GM11168 (cell line): ENCODE data around the gene EEF2KMT.
"Not testable (repeated sequence)": the region's sequence is repeated elsewhere in the genome, so short reads cannot be mapped to it uniquely, and the experiment has no call there.

ENCODE experiments used
- in situ Hi-C: fragments of 300-500 bp; cut with MboI; formaldehyde crosslinking; loops from one replicate; pipeline ENCODE4 v1.12.0; 2022; ENCODE audit warnings: low sequenced_read_pairs; ENCODE audit not compliant: unreplicated experiment

EEF2KMT gene, protein sequence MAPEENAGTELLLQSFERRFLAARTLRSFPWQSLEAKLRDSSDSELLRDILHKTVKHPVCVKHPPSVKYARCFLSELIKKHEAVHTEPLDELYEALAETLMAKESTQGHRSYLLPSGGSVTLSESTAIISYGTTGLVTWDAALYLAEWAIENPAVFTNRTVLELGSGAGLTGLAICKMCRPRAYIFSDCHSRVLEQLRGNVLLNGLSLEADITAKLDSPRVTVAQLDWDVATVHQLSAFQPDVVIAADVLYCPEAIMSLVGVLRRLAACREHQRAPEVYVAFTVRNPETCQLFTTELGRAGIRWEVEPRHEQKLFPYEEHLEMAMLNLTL

GRCh38 chr16:5097470-5098220, at the start of gene EEF2KMT:
EEF2KMT (minus strand) TSS chr16:5097795; CDS start chr16:5097739, 56 bp downstream.
- in situ Hi-C loops: not testable (repeated sequence)

- in situ Hi-C loops: not testable (repeated sequence)
Observed at GRCh38 chr16:5144621-5144956, 47.0 kb upstream of the EEF2KMT start.

DNA sequence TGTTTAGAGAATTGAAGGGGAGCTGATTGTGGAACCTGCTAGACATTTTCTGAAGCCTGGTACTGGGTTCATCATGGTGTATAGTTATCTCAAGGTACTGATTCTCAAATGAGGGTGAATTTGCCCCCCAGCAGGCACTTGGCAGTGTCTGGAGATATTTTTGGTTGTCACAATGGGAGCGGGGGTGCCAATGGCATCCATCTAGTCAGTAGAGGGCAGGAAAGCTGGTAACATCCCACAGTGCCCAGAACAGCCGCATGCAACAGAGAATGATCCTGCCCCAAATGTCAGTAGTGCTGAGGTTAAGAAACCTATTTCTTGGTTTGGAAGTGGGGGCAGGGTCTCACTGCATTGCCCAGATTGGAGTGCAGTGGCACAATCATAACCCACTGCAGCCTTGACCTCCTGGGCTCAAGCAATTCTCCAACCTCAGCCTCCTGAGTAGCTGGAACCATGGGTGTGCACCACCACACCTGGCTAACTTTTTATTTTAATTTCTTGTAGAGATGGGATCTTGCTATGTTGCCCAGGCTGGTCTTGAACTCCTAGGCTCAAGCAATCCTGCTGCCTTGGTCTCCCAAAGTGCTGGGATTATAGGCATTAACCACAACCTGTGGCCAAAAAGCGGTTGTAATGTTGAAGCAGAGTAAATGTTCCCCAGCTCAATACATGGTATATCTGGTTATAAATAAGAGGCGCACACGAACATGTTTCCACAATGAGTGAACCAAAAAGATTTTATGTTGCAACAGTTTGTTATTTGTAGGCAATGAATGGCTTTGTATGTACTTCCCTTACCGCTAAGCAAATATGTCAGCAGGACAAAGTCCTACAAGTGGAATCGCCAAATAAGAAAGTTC, 46.4 kb upstream of the EEF2KMT start:
- in situ Hi-C loops: no loop called here

- in situ Hi-C loops: not testable (repeated sequence)
Observed at GRCh38 chr16:5140151-5140550, 42.6 kb upstream of the EEF2KMT start.

DNA sequence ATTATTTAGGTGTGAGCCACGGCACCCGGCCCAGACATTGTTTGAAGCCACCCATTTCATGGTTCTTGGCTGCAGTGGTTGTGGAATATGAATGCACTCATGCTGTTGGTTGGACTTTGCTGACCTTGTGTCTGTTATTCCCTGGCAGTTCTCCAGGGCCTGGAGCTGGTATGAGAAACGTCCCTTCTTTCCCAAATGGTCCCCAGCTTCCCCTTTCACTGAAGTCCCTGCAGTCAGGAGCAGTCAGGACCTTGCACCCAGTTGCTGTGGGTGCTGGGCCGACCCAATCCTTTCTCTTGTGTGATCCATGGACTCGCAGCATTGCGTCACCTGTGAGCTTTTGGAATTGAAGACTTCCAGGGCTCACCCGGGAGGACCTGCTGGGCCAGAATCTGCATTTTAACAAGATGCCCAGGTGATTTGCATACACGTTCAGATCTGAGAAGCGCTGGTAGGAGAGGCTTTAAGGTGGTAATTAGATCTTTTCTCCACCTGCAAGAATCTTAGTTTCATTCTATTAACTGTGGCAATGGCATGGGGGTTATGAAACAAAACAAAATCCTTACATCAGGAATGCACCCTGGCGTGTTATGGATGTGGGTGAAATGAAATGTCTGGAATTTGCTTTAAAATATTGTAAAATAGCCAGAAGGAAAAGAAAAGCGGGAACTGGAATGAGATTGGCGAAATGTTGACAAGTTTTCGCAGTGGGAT, 37.3 kb upstream of the EEF2KMT start:
- in situ Hi-C loops: not testable (repeated sequence)

DNA sequence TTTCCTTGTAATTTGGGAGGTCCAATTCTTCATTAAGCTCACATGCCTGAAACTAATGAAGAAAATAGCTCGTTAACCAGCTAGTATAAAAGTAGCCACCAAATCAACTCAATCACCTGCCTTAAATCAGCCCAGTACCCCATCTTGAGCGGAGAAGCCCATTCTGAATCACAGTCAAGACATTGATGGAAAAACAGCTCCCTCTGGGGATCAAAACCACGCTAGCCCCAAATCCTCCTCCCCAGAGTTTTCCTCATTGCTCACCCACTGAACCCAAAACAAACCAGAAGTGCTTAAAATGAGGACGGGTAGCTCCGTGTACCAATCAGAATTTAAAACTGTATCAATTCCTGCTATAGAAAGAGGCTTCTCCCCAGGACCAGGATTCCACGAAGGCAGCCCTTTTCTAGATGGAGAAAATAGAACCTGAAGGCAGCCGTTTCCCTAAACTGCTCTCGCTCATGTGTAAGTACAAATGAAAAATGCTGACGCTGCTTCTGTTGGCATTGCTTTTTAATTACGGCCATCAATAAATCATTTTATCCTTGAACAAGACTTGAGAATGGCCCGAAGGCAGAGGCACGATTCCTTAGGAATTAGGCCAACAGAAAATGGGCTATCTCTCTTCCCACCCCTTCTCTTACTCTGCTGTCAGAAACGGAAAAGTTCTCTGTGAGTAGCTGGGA, 35.5 kb upstream of the EEF2KMT start:
- in situ Hi-C loops: not testable (repeated sequence)

DNA sequence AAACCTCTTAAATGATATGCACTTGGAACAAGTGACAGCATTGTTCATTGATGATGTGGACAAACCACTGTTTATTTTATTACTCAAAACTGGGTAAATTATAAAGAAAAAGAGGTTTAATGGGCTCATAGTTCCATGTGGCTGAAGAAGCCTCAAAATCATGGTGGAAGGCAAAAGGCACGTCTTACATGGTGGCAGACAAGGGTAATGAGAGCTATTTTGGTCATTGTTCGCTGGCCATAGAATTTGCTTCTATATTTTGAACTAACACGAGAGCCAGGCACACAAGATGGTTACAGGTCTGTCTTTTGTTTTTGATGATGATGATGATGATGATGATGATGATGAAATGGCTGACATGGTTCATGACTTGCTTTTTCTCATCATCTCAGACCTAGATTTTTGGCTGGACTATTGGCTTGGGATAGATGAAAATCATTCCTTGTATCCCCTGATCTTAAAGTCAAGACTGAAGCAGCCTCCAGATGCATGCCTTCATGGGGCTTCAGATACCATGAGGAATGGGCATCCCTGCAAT, 33.9 kb upstream of the EEF2KMT start:
- in situ Hi-C loops: not testable (repeated sequence)

GRCh38 chr16:5117300-5118087, 19.9 kb upstream of the EEF2KMT start:
- in situ Hi-C loops: not testable (repeated sequence)

DNA sequence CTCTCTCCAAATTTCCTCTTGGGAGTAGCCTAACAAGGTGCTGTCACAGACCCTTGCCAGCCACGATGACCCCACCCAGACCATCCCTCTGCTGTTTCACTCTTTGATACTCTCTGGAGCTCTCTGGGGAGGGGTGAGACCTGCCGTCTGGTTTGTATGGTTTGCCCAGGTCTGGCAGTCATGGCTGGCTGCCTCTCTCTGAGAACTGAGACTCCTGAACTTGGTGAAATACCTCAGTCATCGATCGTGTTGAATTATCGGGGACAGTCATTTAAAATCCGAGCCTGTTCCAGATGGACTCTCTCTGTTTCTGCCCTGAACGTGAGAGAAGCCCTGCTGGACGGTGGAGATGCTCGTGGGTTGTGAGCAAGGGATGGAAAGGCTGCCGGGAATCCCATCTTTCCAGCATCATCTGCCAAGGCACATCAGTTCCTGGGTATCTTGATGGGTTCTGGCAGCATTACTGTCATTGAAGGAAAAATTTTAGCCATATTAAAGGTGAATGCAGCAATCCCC, 19.2 kb upstream of the EEF2KMT start:
- in situ Hi-C loops: not testable (repeated sequence)

DNA sequence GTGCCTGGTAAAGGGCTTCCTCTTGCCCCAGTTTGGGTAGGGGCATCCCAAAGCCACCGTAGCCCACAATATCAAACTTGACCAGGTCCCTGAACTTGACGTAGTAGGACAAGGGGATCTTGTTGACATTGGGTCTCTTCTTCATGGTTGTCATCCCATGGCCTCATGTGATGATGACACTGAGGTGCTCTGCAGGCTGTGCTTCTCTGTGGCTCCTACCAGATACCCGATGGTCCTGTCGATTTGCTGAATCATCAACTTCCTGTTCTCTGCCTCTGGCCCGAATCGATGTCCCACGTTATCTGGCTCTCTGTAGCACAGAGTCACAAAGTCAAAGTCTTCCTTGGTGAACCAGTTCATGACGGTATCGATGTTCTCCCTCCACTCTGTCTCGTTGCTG, 13.3 kb upstream of the EEF2KMT start:
- in situ Hi-C loops: not testable (repeated sequence)

GRCh38 chr16:5108505-5109158, 11.0 kb upstream of the EEF2KMT start:
- in situ Hi-C loops: no loop called here

GRCh38 chr16:5105039-5105438, 7.4 kb upstream of the EEF2KMT start:
- in situ Hi-C loops: not testable (repeated sequence)

DNA sequence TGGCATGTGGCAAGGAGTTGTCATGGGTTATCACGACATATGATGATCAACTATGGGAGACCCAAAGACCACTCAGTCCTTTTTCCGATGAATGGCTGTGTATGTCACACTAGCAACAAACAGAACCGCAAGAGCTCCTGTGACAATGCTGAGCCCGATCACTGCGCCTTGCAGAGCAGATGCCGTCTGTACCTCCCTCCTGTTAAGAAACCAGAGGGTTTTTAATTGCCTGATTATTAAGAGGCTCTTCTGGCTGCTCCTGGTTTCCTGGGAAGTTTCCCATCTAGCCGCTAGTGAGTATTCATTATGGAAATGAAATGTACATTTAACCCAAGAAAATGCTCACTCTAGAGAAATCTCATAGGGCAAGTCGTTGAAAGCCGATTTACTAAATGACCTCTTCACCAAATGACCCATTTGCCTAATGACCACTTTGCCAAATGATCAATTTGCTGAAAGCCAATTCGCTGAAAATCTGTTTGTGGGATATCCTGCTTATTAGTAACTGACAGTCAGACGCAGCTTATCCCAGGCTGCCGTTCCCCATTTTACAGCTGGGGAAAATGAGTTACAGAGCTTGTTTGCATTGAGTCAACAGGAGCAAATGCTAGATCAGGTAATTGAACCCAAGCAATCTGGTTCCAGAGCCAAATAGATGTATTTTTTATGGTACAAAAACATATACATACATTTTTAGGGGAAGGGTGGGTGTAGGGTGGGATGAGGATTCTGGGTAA, 5.9 kb upstream of the EEF2KMT start:
- in situ Hi-C loops: not testable (repeated sequence)

DNA sequence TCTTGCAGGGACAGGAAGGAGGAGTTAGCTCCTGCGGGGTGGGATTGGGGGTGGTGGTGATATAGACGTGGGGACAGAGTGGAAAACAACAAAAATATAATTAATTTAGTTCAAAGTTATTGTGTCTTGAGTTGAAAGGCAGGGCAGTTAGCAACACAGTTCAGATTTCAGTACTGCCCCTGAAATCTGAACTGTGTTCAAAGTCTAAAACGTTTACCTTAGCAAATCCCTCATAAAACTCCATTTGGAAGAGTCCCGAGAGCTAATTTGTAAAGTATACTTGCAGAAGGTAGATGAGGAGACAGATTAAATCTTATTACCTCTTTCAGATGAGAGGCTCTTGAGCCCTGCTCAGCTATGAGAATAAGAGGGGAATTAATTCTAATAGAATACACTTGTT, 1.6 kb upstream of the EEF2KMT start:
- in situ Hi-C loops: not testable (repeated sequence)

GRCh38 chr16:5098221-5099159, 895 bp upstream of the EEF2KMT start:
- in situ Hi-C loops: not testable (repeated sequence)

DNA sequence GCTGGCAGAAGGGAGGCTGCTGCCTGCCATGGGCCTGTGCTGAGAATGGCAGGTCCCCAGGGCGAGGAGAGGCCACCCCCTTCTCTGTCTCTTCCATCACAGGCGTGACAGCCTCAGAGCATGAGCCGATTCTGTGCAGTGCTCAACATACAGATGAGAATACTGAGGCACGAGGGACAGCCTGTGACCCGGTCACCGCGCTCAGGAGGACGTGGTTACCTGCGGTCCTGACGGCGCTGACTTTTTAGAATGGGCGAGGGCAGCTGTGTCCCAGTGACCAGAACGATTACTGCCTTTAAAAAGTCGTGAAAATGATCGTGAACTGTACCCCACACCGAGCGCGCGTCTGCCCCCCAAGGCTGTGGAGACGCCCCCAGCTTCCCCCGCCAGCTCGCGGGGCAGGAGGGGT, 530 bp downstream of the EEF2KMT start:
- in situ Hi-C loops: not testable (repeated sequence)
